HEK293 (cell line): ENCODE data around the gene EXOSC1.

Experiments used
- CTCF ChIA-PET: fragments of 350-600 bp; formaldehyde crosslinking; extraction: SDS; loops from one replicate; lab custom pipeline; 2021; ENCODE audit warnings: antibody characterized with exemption; lab: Yijun Ruan, JAX
- POLR2A ChIA-PET: fragments of 300-600 bp; formaldehyde crosslinking; extraction: SDS; loops from one replicate; lab custom pipeline; 2020; ENCODE audit warnings: antibody characterized with exemption, inconsistent platforms; lab: Yijun Ruan, JAX
- H3K27ac ChIP-seq: fragments of 200-500 bp; sonication (Bioruptor generic); 2 replicates; pipeline ENCODE4 v1.5.1; 2014; ENCODE audit warnings: low read depth, low read length, control low read depth, inconsistent platforms; ENCODE audit errors: extremely low read depth
- H3K36me3 ChIP-seq, 2 experiments: fragments of 200-500 bp in 1 of 2; sonication (Bioruptor generic) in 1 of 2; 1 replicate in 1 of 2; 2 replicates in 1 of 2; pipeline ENCODE4 v1.5.1; 2014 to 2017; ENCODE audit warnings: inconsistent platforms in 2 of 2, low read length in 2 of 2; ENCODE audit not compliant: control insufficient read depth in 2 of 2, insufficient read depth in 1 of 2
- H3K4me1 ChIP-seq: fragments of 200-500 bp; sonication (Bioruptor generic); 2 replicates; pipeline ENCODE4 v1.5.1; 2014; ENCODE audit warnings: mild to moderate bottlenecking, low read length, inconsistent platforms; ENCODE audit not compliant: control insufficient read depth, insufficient read depth
- H3K4me3 ChIP-seq: 2 replicates; pipeline ENCODE4 v1.5.1; 2011; ENCODE audit warnings: low read depth, mild to moderate bottlenecking, control low read depth, low read length, moderate library complexity
- H3K9me3 ChIP-seq: fragments of 200-500 bp; sonication (Bioruptor generic); 2 replicates; pipeline ENCODE4 v1.5.1; 2014; ENCODE audit warnings: low read depth, low read length, inconsistent platforms; ENCODE audit not compliant: control insufficient read depth, insufficient read depth
- KLF7 ChIP-seq: fragments of 450-650 bp; formaldehyde crosslinking; IDR thresholded peaks from 2 replicates; pipeline ENCODE4 v1.5.1; 2016; ENCODE audit warnings: missing biosample characterization, missing genetic modification characterization, borderline replicate concordance
- SCRT1 ChIP-seq: fragments of 450-650 bp; formaldehyde crosslinking; IDR thresholded peaks from 2 replicates; pipeline ENCODE4 v1.5.1; 2016; ENCODE audit warnings: missing biosample characterization, missing genetic modification characterization, borderline replicate concordance
- TSHZ1 ChIP-seq: fragments of 450-650 bp; formaldehyde crosslinking; IDR thresholded peaks from 2 replicates; pipeline ENCODE4 v1.5.1; 2016; ENCODE audit warnings: missing biosample characterization, missing genetic modification characterization, borderline replicate concordance
- ZFP41 ChIP-seq: fragments of 450-650 bp; formaldehyde crosslinking; IDR thresholded peaks from 2 replicates; pipeline ENCODE4 v1.5.1; 2016; ENCODE audit warnings: missing biosample characterization, missing genetic modification characterization, borderline replicate concordance
- ZFP69B ChIP-seq: fragments of 450-650 bp; formaldehyde crosslinking; IDR thresholded peaks from 2 replicates; pipeline ENCODE4 v1.5.1; 2016; ENCODE audit warnings: missing biosample characterization, missing genetic modification characterization
- ZNF112 ChIP-seq: fragments of 450-650 bp; formaldehyde crosslinking; IDR thresholded peaks from 2 replicates; pipeline ENCODE4 v1.5.0; 2017; ENCODE audit warnings: missing biosample characterization, missing genetic modification characterization
- ZNF133 ChIP-seq: fragments of 450-650 bp; formaldehyde crosslinking; IDR thresholded peaks from 2 replicates; pipeline ENCODE4 v1.5.1; 2016; ENCODE audit warnings: missing biosample characterization, missing genetic modification characterization
- ZNF175 ChIP-seq: fragments of 450-650 bp; formaldehyde crosslinking; IDR thresholded peaks from 2 replicates; pipeline ENCODE4 v1.5.1; 2016; ENCODE audit warnings: missing biosample characterization, missing genetic modification characterization
- ZNF211 ChIP-seq: fragments of 450-650 bp; formaldehyde crosslinking; IDR thresholded peaks from 2 replicates; pipeline ENCODE4 v1.5.1; 2016; ENCODE audit warnings: low read depth, missing biosample characterization, missing genetic modification characterization
- ZNF521 ChIP-seq: fragments of 450-650 bp; formaldehyde crosslinking; IDR thresholded peaks from 2 replicates; pipeline ENCODE4 v1.5.1; 2017; ENCODE audit warnings: missing biosample characterization, mild to moderate bottlenecking, missing genetic modification characterization
- ZNF544 ChIP-seq: fragments of 450-650 bp; formaldehyde crosslinking; IDR thresholded peaks from 2 replicates; pipeline ENCODE4 v1.5.0; 2017; ENCODE audit warnings: missing biosample characterization, missing genetic modification characterization
- ZNF585B ChIP-seq: fragments of 450-650 bp; formaldehyde crosslinking; IDR thresholded peaks from 2 replicates; pipeline ENCODE4 v1.5.1; 2016; ENCODE audit warnings: missing biosample characterization, missing genetic modification characterization
- ZNF707 ChIP-seq: fragments of 450-650 bp; formaldehyde crosslinking; IDR thresholded peaks from 2 replicates; pipeline ENCODE4 v1.5.1; 2016; ENCODE audit warnings: missing biosample characterization, missing genetic modification characterization
- TF ChIP-seq, protein P1 (sequence below): fragments of 450-650 bp; formaldehyde crosslinking; IDR thresholded peaks from 2 replicates; pipeline ENCODE4 v1.5.1; 2016; ENCODE audit warnings: missing biosample characterization, missing genetic modification characterization
- TF ChIP-seq, protein P2 (sequence below): fragments of 450-650 bp; formaldehyde crosslinking; IDR thresholded peaks from 2 replicates; pipeline ENCODE4 v1.5.1; 2016; ENCODE audit warnings: missing biosample characterization, missing genetic modification characterization

Gene EXOSC1

DNA sequence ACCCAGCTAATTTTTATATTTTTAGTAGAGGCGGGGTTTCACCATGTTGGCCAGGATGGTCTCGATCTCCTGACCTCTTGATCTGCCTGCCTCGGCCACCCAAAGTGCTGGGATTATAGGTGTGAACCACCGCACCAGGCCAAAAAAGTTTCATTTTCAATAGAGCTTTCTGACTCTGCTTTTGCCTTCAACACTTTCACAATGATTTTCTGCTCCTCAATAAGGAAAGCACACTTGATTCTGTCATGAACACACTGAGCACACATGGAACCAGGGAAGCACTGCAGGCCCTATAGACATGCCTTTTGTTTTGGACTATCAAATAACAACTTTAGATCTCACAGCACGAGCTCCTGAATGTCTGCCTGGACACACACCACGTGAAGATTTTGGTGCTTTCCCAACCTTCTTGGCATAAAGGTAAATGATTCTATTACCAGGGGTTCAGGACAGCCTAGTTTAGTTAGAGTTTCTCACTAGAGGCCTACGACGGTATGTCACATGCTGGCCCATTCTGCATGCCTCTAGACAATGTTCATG is 52.7 kb downstream of the EXOSC1 start (continued):
- TF ChIP-seq, protein P1, sequence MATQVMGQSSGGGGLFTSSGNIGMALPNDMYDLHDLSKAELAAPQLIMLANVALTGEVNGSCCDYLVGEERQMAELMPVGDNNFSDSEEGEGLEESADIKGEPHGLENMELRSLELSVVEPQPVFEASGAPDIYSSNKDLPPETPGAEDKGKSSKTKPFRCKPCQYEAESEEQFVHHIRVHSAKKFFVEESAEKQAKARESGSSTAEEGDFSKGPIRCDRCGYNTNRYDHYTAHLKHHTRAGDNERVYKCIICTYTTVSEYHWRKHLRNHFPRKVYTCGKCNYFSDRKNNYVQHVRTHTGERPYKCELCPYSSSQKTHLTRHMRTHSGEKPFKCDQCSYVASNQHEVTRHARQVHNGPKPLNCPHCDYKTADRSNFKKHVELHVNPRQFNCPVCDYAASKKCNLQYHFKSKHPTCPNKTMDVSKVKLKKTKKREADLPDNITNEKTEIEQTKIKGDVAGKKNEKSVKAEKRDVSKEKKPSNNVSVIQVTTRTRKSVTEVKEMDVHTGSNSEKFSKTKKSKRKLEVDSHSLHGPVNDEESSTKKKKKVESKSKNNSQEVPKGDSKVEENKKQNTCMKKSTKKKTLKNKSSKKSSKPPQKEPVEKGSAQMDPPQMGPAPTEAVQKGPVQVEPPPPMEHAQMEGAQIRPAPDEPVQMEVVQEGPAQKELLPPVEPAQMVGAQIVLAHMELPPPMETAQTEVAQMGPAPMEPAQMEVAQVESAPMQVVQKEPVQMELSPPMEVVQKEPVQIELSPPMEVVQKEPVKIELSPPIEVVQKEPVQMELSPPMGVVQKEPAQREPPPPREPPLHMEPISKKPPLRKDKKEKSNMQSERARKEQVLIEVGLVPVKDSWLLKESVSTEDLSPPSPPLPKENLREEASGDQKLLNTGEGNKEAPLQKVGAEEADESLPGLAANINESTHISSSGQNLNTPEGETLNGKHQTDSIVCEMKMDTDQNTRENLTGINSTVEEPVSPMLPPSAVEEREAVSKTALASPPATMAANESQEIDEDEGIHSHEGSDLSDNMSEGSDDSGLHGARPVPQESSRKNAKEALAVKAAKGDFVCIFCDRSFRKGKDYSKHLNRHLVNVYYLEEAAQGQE, result no peak
- no peak for TF ChIP-seq SCRT1 (tag by site-specific recombination)

GRCh38 chr10:97390091-97390490 is 55.7 kb downstream of the EXOSC1 start:
- TF ChIP-seq ZNF544 (tag by site-specific recombination) (no peak), ZNF112 (tag by site-specific recombination) (no peak), ZNF175 (tag by site-specific recombination) (no peak), TSHZ1 (tag by site-specific recombination) (no peak)
- TF ChIP-seq, protein P2, sequence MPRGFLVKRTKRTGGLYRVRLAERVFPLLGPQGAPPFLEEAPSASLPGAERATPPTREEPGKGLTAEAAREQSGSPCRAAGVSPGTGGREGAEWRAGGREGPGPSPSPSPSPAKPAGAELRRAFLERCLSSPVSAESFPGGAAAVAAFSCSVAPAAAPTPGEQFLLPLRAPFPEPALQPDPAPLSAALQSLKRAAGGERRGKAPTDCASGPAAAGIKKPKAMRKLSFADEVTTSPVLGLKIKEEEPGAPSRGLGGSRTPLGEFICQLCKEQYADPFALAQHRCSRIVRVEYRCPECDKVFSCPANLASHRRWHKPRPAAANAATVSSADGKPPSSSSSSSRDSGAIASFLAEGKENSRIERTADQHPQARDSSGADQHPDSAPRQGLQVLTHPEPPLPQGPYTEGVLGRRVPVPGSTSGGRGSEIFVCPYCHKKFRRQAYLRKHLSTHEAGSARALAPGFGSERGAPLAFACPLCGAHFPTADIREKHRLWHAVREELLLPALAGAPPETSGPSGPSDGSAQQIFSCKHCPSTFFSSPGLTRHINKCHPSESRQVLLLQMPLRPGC, result no peak
- Histone ChIP-seq H3K9me3 (no peaks in the 10 kb centered on the region), H3K27ac (no peak overlapping the region), H3K4me3 (no peak overlapping the region), H3K4me1 (no peaks in the 10 kb centered on the region), H3K36me3 (peaks cover 22 to 54% of the 10 kb centered on the region in 2 experiments)
- ChIA-PET POLR2A (no interaction called here), CTCF (no interaction called here)

DNA sequence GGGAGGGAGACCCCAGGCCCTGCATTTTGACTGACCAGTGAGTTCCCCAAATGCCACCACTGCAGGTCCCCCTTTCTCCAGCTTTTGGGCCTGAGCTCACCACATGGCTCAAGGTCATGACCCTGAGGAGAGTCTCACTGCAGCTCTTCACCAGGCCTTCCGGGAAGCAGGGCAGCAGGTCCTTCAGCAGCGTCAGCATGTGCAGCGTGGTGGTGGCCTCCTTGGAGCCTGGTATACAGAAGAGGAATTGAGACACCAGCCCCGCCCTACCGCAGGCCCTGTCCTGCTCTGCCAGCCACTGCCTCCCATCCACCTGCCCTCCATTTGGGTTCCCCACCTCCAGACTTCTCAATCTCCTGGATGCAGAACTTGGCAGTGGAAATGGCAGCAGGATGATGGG is 57.7 kb downstream of the EXOSC1 start:
- POLR2A ChIA-PET, result no interaction called here
- Histone ChIP-seq H3K4me1 (no peaks in the 10 kb centered on the region), H3K9me3 (no peaks in the 10 kb centered on the region), H3K27ac (no peak overlapping the region), H3K36me3 (peaks cover 10 to 55% of the 10 kb centered on the region in 2 experiments; a peak in 2 of 3 replicates), H3K4me3 (no peak overlapping the region)
- CTCF ChIA-PET, result interaction anchor here (0.6 kb wide), 1 partner anchor 95 kb away, joined by 4 read pairs; no protein-coding TSS in a partner anchor
- TF ChIP-seq, protein P1, result no peak
- TF ChIP-seq ZFP41 (tag by site-specific recombination) (no peak), ZNF211 (tag by site-specific recombination) (no peak), TSHZ1 (tag by site-specific recombination) (no peak), ZNF521 (tag by site-specific recombination) (no peak), ZFP69B (tag by site-specific recombination) (no peak), ZNF707 (tag by site-specific recombination) (no peak), ZNF585B (no peak), KLF7 (no peak), ZNF133 (tag by site-specific recombination) (no peak)
